RWPE1 (cell line): ENCODE data around the gene HOXC11.
A peak's percentile ranks its signal among the peaks of the same experiment; 100 is the strongest.

Source experiments
- CTCF ChIA-PET: fragments of 350-600 bp; sonication (Branson Sonifier 250); formaldehyde crosslinking; extraction: SDS; loops from one replicate; lab custom pipeline; 2021; lab: Yijun Ruan, JAX
- POLR2A ChIA-PET: fragments of 400-600 bp; formaldehyde crosslinking; extraction: SDS; loops from one replicate; lab custom pipeline; 2020; ENCODE audit warnings: antibody characterized with exemption; ENCODE audit not compliant: low non-redundant PET; lab: Yijun Ruan, JAX
- DNase-seq: peaks from one replicate; pipeline ENCODE4 v3.0.0; 2012; ENCODE audit warnings: low spot score
- H3K27ac ChIP-seq: fragments of 450-650 bp; 2 replicates; pipeline ENCODE4 v1.5.1; 2017
- TF ChIP-seq, protein P1 (sequence below): fragments of 450-650 bp; conservative IDR thresholded peaks from 2 replicates; pipeline ENCODE4 v1.5.1; 2017; ENCODE audit warnings: low read depth, mild to moderate bottlenecking

Gene HOXC11

DNA sequence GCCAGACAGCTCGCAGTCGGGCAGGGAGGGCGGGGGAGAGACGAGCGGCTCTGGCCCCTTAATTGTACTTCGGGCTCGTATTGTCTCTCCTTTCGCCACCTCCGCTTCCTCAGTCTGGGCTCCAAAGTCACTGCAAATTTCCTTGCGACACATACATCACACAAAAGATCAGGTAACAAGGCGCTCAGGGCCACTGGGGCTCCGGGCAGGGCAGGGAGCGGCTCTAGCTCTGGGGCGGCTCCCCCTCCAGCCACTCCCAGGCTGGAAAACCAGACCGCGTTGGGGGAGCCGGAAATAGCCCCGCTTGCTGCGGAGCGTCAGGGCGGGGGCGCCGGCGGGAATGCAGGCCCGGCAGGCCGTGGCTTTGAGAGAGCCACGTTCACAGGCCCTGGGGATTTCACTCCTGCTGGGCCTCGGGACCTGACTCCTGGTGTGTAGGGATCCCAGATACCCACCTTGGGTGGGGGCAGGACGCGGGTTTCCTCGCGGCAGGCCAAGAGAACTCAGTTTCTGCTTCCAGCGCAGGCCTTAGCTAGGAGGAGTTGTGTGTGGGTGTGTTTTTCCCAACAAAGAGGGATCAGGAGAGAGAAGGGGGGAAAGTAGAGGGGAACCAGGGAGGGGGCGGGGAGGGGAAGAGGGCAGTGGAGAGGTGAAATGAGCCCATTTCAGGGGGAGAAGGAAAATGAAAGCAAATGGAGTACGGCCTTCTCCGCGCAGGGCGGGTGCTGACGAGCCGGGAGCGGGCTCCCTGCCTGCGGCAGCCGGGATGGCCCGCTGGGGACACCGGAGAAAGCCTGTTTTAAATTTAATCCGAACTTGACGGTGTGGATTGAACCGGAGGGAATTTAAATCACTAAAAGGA, 22.7 kb downstream of the HOXC11 start:
- ChIA-PET POLR2A (interaction anchor here (0.5 kb wide), 1 partner anchor 10 kb away, joined by 3 read pairs; no protein-coding TSS in a partner anchor), CTCF (interaction anchor here (0.6 to 1.7 kb wide), 4 partner anchors 11 to 459 kb away, joined by 3 to 11 read pairs (median 3); partner anchors contain the start of gene HOXC10)

GRCh38 chr12:53996240-53997203, 23.6 kb downstream of the HOXC11 start:
- TF ChIP-seq, protein P1, sequence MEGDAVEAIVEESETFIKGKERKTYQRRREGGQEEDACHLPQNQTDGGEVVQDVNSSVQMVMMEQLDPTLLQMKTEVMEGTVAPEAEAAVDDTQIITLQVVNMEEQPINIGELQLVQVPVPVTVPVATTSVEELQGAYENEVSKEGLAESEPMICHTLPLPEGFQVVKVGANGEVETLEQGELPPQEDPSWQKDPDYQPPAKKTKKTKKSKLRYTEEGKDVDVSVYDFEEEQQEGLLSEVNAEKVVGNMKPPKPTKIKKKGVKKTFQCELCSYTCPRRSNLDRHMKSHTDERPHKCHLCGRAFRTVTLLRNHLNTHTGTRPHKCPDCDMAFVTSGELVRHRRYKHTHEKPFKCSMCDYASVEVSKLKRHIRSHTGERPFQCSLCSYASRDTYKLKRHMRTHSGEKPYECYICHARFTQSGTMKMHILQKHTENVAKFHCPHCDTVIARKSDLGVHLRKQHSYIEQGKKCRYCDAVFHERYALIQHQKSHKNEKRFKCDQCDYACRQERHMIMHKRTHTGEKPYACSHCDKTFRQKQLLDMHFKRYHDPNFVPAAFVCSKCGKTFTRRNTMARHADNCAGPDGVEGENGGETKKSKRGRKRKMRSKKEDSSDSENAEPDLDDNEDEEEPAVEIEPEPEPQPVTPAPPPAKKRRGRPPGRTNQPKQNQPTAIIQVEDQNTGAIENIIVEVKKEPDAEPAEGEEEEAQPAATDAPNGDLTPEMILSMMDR: no peak
- CTCF ChIA-PET: interaction anchor here (1.0 to 4.3 kb wide), 3 partner anchors 11 to 211 kb away, joined by 3 to 15 read pairs (median 11); partner anchors contain the start of gene HOXC10
- DNase-seq: no peak
- POLR2A ChIA-PET: interaction anchor here (0.6 kb wide), 1 partner anchor 21 kb away, joined by 10 read pairs; no protein-coding TSS in a partner anchor
- H3K27ac ChIP-seq: peak overlapping the region; percentile 52

More for the DNA sequence above, 22.7 kb downstream of the HOXC11 start:
- TF ChIP-seq, protein P1: no peak
- peak overlapping the region; percentile 52 for H3K27ac ChIP-seq
- peak; percentile 57 for DNase-seq

DNA sequence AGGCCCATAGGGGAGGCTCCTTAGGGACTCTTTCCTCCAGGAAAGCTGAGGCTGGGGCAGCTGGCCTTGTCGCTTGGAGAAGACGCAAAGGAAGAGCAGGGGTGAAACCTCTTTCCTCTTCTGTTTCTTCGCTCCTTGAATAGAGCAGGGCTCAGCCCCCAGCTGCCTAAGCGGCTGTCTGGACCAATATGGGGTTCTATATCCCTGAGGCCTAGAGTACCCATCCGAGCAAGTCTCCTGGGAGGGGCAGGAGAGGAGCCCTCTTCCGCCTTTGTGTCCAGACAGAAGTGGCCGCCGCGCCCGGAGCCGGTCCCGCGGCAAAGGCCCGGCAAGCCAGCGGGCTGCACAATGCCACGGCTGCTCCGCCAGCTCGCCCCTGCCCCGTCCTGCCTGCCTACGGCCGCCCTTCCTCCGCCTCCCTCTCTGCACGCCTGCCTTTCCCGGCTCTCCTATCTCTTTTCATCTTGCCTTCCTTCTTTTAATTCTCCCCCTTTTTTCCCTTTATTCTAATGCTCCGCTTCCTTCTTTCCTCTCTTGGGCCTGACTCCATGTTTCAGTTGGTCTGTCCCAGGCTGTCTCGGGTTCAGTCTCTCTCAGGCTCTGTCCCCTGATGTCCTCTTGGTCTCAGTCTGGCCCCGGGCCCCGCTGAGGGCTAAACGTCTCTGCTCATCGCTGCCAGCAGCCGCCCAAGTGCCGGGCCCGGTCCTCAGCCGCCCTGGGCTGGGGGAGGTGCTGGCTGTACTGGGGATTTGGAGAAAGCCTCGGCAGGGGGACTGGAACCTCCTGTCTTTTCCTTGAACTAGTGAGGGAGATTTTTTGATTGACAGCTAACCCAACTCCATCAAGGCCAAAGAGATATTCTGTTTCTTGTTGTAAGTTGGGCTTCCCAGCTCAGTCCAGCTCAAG, 24.5 kb downstream of the HOXC11 start:
- CTCF ChIA-PET: interaction anchor here (0.6 to 4.3 kb wide), 5 partner anchors 194 to 360 kb away, joined by 3 to 15 read pairs (median 4); no protein-coding TSS in a partner anchor
- DNase-seq: no peak
- peak overlapping the region; percentile 1; the same call in 1 of the 2 replicates for H3K27ac ChIP-seq
- POLR2A ChIA-PET: interaction anchor here (0.6 kb wide), 1 partner anchor 20 kb away, joined by 10 read pairs; no protein-coding TSS in a partner anchor
- TF ChIP-seq, protein P1: no peak

- TF ChIP-seq, protein P1: no peak
- ChIA-PET POLR2A (no interaction called here), CTCF (interaction anchor here (0.6 to 4.3 kb wide), 8 partner anchors 24 to 359 kb away, joined by 3 to 15 read pairs (median 5); no protein-coding TSS in a partner anchor)
- DNase-seq: no peak
- H3K27ac ChIP-seq: no peak overlapping the region
These were observed 25.4 kb downstream of the HOXC11 start for GRCh38 chr12:53998110-53998899.

GRCh38 chr12:53998900-53999236, 25.9 kb downstream of the HOXC11 start:
- no peak for DNase-seq
- H3K27ac ChIP-seq: no peak overlapping the region
- TF ChIP-seq, protein P1: no peak
- CTCF ChIA-PET: interaction anchor here (0.7 to 4.3 kb wide), 4 partner anchors 23 to 209 kb away, joined by 3 to 15 read pairs (median 6); no protein-coding TSS in a partner anchor
- POLR2A ChIA-PET: no interaction called here
